ENCODE measurements around the gene ARSB.

ARSB gene

GRCh38 chr5:78829811-78830527 lies 155.1 kb downstream of the ARSB start:
- no peak for DNase-seq

- no peak for DNase-seq
Observed at GRCh38 chr5:78827725-78828124, 157.4 kb downstream of the ARSB start.

- DNase-seq: no peak
Observed at GRCh38 chr5:78824831-78825281, 160.3 kb downstream of the ARSB start.

GRCh38 chr5:78823196-78823595 lies 161.9 kb downstream of the ARSB start:
- no peak for DNase-seq

GRCh38 chr5:78821536-78822021 lies 163.5 kb downstream of the ARSB start:
- DNase-seq: no peak

GRCh38 chr5:78819707-78820106 lies 165.4 kb downstream of the ARSB start:
- DNase-seq: no peak

- DNase-seq: no peak
Observed at GRCh38 chr5:78819166-78819565, 165.9 kb downstream of the ARSB start.

- DNase-seq: no peak
Observed at GRCh38 chr5:78816143-78816765, 168.9 kb downstream of the ARSB start.

GRCh38 chr5:78813906-78814530 lies 171.1 kb downstream of the ARSB start:
- DNase-seq: no peak

- DNase-seq: no peak
Observed at GRCh38 chr5:78813286-78813685, 171.8 kb downstream of the ARSB start.

GRCh38 chr5:78811866-78812265 lies 173.2 kb downstream of the ARSB start:
- no peak for DNase-seq

GRCh38 chr5:78811121-78811817 lies 173.8 kb downstream of the ARSB start:
- DNase-seq: no peak

- no peak for DNase-seq
Observed at GRCh38 chr5:78810098-78810920, 174.8 kb downstream of the ARSB start.

GRCh38 chr5:78809444-78809843 lies 175.7 kb downstream of the ARSB start:
- DNase-seq: no peak

- DNase-seq: no peak
Observed at GRCh38 chr5:78808818-78809217, 176.3 kb downstream of the ARSB start.

GRCh38 chr5:78808380-78808779 lies 176.7 kb downstream of the ARSB start:
- no peak for DNase-seq

- no peak for DNase-seq
Observed at GRCh38 chr5:78806544-78806943, 178.6 kb downstream of the ARSB start.

- no peak for DNase-seq
Observed at GRCh38 chr5:78805474-78806124, 179.5 kb downstream of the ARSB start.

- DNase-seq: no peak
Observed at GRCh38 chr5:78804995-78805394, 180.1 kb downstream of the ARSB start.

GRCh38 chr5:78803941-78804340 lies 181.2 kb downstream of the ARSB start:
- DNase-seq: no peak

- no peak for DNase-seq
Observed at GRCh38 chr5:78803353-78803752, 181.8 kb downstream of the ARSB start.

- no peak for DNase-seq
Observed at GRCh38 chr5:78801413-78801812, 183.7 kb downstream of the ARSB start.
